Nucleus accumbens (tissue), 56 donors: ENCODE data around the gene IL16.

ENCODE experiments used
- DNase-seq, 56 donors: peaks; one replicate each; lab custom pipeline; 2025; lab: John Stamatoyannopoulos, UW

IL16 gene

DNA sequence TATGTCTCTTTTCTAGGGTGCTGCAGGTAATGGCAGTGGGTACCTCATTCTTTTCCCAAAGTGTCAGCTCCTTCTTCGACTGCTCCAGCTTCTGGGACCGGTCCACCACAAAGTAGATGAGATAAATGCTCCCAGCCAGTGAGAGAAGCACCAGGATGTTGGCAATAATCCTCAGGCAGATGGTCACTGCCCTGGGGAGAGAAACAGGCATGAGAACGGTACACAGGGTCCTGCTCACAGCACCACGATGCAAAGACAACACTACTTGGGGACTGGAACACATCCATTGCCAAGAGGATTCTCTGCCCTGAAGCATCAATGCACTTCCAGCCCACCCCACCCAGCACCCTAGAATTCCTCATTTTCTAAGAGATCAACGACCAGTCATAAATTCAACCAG is 155.0 kb downstream of the IL16 start:
- DNase-seq, result no peak

DNA sequence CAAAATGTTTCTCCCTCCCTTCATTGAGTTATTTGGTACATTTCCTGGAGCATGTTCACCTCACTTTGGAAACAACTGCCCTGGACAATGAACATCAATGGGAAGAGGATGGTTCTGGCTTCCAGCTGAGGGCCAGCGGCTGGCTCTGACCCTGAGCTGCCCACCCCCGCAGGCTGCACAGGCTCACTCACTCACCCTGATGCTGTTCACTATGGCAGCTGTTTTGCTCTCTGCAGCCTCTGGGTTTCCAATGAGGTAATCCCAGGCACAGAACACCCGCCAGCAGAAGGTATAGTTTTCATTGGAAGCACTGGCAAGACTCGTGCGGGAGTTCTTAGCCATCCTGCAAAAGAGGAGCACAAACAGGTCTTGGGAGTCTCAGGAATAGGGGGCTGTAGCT is 159.6 kb downstream of the IL16 start:
- no peak for DNase-seq

DNA sequence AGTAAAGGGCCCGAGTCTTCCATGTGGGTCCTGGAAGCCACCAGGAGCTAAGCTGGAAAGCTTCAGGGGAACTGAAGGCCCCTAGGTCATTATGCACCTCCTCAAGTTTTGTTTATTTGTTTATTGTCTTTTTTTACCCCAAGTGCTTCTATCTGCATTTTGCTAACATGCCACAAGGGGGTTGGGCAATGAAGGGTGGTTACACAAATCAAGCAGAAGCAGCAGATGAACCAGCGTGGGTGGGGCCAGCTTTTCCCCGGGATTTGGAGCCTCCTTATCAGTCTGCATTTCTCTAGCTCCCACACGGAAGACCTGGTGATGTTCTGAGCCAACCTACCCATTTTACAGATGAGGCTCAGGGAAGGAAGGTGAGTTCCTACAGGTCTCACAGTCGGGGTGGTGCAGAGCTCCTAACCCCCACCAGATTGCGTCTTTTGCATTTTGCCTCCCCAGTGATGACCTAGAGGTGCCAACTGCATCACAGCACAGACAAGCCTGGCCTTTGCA is 160.6 kb downstream of the IL16 start:
- DNase-seq, result no peak

DNA sequence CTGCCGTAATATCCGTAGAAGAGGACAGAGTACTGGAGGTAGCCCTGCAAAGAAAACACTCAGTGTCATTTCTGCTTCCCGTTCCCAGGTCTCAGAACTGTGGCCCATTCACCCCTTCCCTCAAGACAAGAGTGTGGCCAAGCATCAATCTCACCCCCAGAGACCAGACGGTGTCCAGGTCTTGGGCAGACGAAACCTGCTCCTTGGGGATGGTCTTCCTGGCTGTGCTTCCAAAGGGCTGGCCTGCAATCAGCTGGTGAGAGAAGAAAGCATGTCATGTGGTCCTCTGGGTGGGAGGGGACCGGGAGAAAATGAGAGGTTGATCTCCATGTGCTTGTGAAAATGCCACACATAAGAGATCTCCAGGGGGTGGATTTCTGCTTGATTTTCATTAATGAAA is 161.6 kb downstream of the IL16 start:
- no peak for DNase-seq

DNA sequence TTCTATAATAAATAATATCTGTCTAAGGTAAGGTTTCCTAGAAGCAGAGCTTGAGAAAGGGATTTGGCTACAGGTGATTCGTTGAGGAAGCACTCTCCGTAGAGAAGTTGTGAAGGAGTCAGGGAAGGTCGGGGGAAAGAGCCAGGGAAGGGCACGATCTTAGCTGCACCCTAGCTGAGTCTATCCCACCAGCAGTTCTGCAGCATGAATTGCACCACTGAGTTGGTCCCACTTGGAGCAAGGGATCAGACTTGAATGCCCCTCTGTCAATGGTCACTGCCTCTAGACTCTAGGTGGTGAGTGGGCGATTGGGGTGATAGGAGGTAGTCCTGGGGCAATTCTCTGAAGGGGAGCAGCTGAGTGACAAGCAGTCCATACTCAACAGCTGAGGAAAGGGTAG is 163.8 kb downstream of the IL16 start:
- no peak for DNase-seq

DNA sequence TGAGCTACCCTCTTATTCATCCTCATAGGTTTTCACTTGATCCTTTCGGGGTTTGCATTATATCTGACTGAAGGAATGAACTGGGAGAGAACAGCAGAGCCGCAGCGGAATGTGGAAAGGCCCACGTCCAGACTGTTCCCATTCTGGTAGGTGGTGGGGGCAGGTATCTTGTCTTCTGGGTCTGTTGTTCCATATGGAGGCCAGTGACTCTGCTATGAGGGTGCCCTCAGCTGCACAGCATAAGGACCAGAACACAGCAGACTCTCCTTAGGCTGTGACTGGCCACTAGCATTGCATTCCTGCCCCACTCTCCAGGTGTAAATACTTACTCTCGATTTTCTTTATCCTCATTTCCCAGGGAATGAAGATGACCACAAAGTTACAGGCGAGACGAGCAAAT is 165.2 kb downstream of the IL16 start:
- no peak for DNase-seq

DNA sequence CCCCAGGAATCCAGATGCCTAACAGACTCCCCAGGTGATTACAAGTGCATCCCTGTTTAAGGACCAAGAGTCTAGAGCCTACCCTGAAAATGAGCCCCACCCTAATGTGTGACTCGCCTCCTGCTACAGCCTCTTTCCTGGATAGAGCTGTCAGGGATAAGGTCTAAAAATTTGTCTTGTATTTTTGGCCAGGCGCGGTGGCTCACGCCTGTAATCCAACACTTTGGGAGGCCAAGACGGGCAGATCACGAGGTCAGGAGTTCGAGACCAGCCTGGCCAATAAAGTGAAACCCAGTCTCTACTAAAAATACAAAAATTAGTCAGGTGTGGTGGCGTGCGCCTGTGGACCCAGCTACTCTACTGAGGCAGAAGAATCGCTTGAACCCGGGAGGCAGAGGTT is 166.1 kb downstream of the IL16 start:
- DNase-seq, result no peak

DNA sequence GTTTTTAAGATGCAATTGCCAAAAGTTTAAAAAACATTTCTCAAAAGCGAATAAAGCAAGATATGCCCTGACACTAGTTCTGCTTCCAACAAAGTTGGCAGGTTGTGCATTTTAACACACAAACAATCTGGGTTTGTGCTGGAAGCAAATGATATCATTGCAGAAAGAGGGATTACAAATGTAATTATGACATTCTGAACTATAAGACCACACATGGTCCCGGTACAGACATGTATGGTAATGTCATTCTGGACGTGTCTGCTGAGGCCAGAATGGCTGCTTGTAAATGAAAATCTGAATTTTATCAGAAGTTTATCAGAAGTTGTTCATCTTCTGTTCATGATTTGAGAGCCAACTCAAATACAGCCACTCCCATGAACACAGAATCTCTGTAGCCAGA is 166.6 kb downstream of the IL16 start:
- no peak for DNase-seq
